Gastrocnemius medialis (tissue), 4 donors: Measurements from ENCODE around the gene HHATL.

Experiments
- POLR2A ChIP-seq, 2 donors: fragments of 450-650 bp; IDR thresholded peaks; one replicate each; pipeline ENCODE4 v1.6.1; 2017; ENCODE audit warnings: antibody characterized with exemption in 2 of 2, mild to moderate bottlenecking in 2 of 2, moderate library complexity in 2 of 2
- TF ChIP-seq, protein P1 (sequence below), 5 experiments: fragments of 450-650 bp in 3 of 5; fragments of 200-600 bp in 2 of 5; sonication (generic) in 2 of 5; IDR thresholded peaks in 4 of 5; conservative IDR thresholded peaks in 1 of 5; 1 replicate in 4 of 5; 2 replicates in 1 of 5; pipeline ENCODE4 v1.5.1; 2016 to 2019; ENCODE audit warnings: antibody characterized with exemption in 5 of 5, mild to moderate bottlenecking in 3 of 5, moderate library complexity in 3 of 5

- TF ChIP-seq, protein P1, sequence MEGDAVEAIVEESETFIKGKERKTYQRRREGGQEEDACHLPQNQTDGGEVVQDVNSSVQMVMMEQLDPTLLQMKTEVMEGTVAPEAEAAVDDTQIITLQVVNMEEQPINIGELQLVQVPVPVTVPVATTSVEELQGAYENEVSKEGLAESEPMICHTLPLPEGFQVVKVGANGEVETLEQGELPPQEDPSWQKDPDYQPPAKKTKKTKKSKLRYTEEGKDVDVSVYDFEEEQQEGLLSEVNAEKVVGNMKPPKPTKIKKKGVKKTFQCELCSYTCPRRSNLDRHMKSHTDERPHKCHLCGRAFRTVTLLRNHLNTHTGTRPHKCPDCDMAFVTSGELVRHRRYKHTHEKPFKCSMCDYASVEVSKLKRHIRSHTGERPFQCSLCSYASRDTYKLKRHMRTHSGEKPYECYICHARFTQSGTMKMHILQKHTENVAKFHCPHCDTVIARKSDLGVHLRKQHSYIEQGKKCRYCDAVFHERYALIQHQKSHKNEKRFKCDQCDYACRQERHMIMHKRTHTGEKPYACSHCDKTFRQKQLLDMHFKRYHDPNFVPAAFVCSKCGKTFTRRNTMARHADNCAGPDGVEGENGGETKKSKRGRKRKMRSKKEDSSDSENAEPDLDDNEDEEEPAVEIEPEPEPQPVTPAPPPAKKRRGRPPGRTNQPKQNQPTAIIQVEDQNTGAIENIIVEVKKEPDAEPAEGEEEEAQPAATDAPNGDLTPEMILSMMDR (IDR thresholded peaks at IDR 0.05 in 4 of 5, conservative IDR thresholded peaks at IDR 0.05 in 1 of 5), result no peak
- no peak for TF ChIP-seq POLR2A (IDR thresholded peaks at IDR 0.05)
Observed at GRCh38 chr3:42662813-42663535, 39.6 kb downstream of the HHATL start.
